Measurements from ENCODE around the gene CCDC92B.

GRCh38 chr17:2758870-2759269 is 9.4 kb upstream of the CCDC92B start:
- TF ChIP-seq CTCF (IDR thresholded peaks at IDR 0.05) (no peak), IRF1 (CRISPR knock-in tag; IDR thresholded peaks at IDR 0.05) (no peak), CREM (CRISPR knock-in tag; IDR thresholded peaks at IDR 0.05) (no peak), TEAD1 (CRISPR knock-in tag; IDR thresholded peaks at IDR 0.05) (no peak), AR (CRISPR knock-in tag; IDR thresholded peaks at IDR 0.05) (no peak), IRF2 (CRISPR knock-in tag; IDR thresholded peaks at IDR 0.05; ENCODE audit: borderline replicate concordance, low read depth) (no peak), CREB1 (CRISPR knock-in tag; IDR thresholded peaks at IDR 0.05) (no peak), ZSCAN18 (CRISPR knock-in tag; IDR thresholded peaks at IDR 0.05) (no peak)

Measured in WTC11 (cell line).